Endothelial cell of umbilical vein (primary cell): ENCODE measurements around the gene WDR37. TPM values are rescaled to one million over a fixed set of nuclear protein-coding genes. Genes with fewer than 3 reads are reported as not detected.

Experiments
- BruUV-seq: library from RNA; stranded (reverse); fragments of 400-500 nt; replicated peaks from 2 replicates; lab custom pipeline; 2021; lab: Mats Ljungman, UMichigan
- CTCF ChIA-PET: fragments of 300-600, 350-600 bp; sonication (Branson Sonifier 250); formaldehyde crosslinking; loops from one replicate; lab custom pipeline; 2021; ENCODE audit warnings: antibody characterized with exemption, inconsistent platforms; lab: Charles Lee
- POLR2A ChIA-PET: fragments of 300-600, 350-600 bp; sonication (Branson Sonifier 250); formaldehyde crosslinking; loops from one replicate; lab custom pipeline; 2021; ENCODE audit warnings: antibody characterized with exemption, inconsistent platforms; lab: Charles Lee
- DNase-seq: peaks from one replicate; pipeline ENCODE4 v3.0.0-alpha.2; 2011; ENCODE audit warnings: low read depth, low spot score
- FAIRE-seq: peaks from 2 replicates; lab custom pipeline; 2011; peaks lifted over from hg19 to GRCh38; lab: Jason Lieb, UNC
- H2AFZ ChIP-seq: 2 replicates; pipeline ENCODE4 v1.6.0; 2012; ENCODE audit warnings: low read depth, low read length, control low read depth, inconsistent platforms
- H3K27ac ChIP-seq: 2 replicates; pipeline ENCODE4 v1.5.1; 2011; ENCODE audit warnings: low read depth, mild to moderate bottlenecking, control low read depth, low read length, moderate library complexity; ENCODE audit not compliant: insufficient read depth
- H3K27me3 ChIP-seq, 2 experiments: 2 replicates each; pipeline versions ENCODE4 v1.6.0 to v1.6.1; 2011; ENCODE audit warnings: low read length in 2 of 2, mixed read lengths in 1 of 2; ENCODE audit not compliant: control insufficient read depth in 2 of 2, insufficient read depth in 2 of 2
- H3K36me3 ChIP-seq, 2 experiments: 2 replicates in 1 of 2; 3 replicates in 1 of 2; pipeline ENCODE4 v1.5.1; 2011; ENCODE audit warnings: low read length in 2 of 2, mild to moderate bottlenecking in 1 of 2, moderate library complexity in 1 of 2; ENCODE audit not compliant: control insufficient read depth in 2 of 2, insufficient read depth in 2 of 2; ENCODE audit errors: extremely low read depth in 1 of 2
- H3K4me1 ChIP-seq: 3 replicates; pipeline ENCODE4 v1.5.1; 2011; ENCODE audit warnings: mild to moderate bottlenecking, low read length; ENCODE audit not compliant: control insufficient read depth, insufficient read depth; ENCODE audit errors: extremely low read depth
- H3K4me2 ChIP-seq: 2 replicates; pipeline ENCODE4 v1.6.1; 2011; ENCODE audit warnings: low read length, control low read depth, mixed read lengths; ENCODE audit not compliant: insufficient read depth
- H3K4me3 ChIP-seq, 3 experiments: fragments of 200-600 bp in 1 of 3; sonication (generic), shearing (Covaris generic) in 1 of 3; replicated peaks in 1 of 3; 2 replicates each; pipeline ENCODE4 v1.5.1; 2011 to 2016; ENCODE audit warnings: control low read depth in 3 of 3, low read length in 3 of 3, mild to moderate bottlenecking in 2 of 3, inconsistent platforms in 1 of 3, low read depth in 1 of 3, moderate library complexity in 1 of 3; ENCODE audit not compliant: insufficient read depth in 1 of 3
- H3K79me2 ChIP-seq: 2 replicates; pipeline ENCODE4 v1.6.0; 2012; ENCODE audit warnings: low read length, inconsistent platforms; ENCODE audit not compliant: control insufficient read depth, insufficient read depth
- H3K9ac ChIP-seq: replicated peaks from 2 replicates; pipeline ENCODE3; 2011; ENCODE audit warnings: low read length, control low read depth; ENCODE audit not compliant: insufficient read depth; ENCODE audit errors: extremely low read depth
- H3K9me1 ChIP-seq: replicated peaks from 3 replicates; pipeline ENCODE4 v1.6.0; 2011; ENCODE audit warnings: mild to moderate bottlenecking, low read length; ENCODE audit not compliant: control insufficient read depth, insufficient read depth; ENCODE audit errors: extremely low read depth
- H3K9me3 ChIP-seq: replicated peaks from 2 replicates; pipeline ENCODE4 v1.5.1; 2012; ENCODE audit warnings: low read length, inconsistent platforms; ENCODE audit not compliant: control insufficient read depth, insufficient read depth
- H4K20me1 ChIP-seq: replicated peaks from 2 replicates; pipeline ENCODE3; 2011; ENCODE audit warnings: mild to moderate bottlenecking, low read length; ENCODE audit not compliant: control insufficient read depth, insufficient read depth; ENCODE audit errors: extremely low read depth
- CTCF ChIP-seq, 2 donors: IDR thresholded peaks; 1 replicate in 1 of 2; 2 replicates in 1 of 2; pipeline ENCODE4 v1.5.1; 2011; ENCODE audit warnings: low read length in 2 of 2, mild to moderate bottlenecking in 2 of 2, moderate library complexity in 2 of 2, control low read depth in 1 of 2, inconsistent platforms in 1 of 2, low read depth in 1 of 2; ENCODE audit not compliant: insufficient read depth in 1 of 2; ENCODE audit errors: extremely low read depth in 1 of 2
- EZH2 ChIP-seq: IDR thresholded peaks from 2 replicates; pipeline ENCODE4 v1.6.1; 2012; ENCODE audit warnings: borderline replicate concordance, low read depth, mild to moderate bottlenecking, moderate library complexity, low read length, inconsistent platforms; ENCODE audit not compliant: severe bottlenecking
- FOS ChIP-seq: IDR thresholded peaks from 2 replicates; pipeline ENCODE4 v1.6.1; 2011; ENCODE audit warnings: mild to moderate bottlenecking, low read length, moderate library complexity, borderline replicate concordance; ENCODE audit not compliant: insufficient read depth
- GATA2 ChIP-seq: IDR thresholded peaks from 2 replicates; pipeline ENCODE4 v1.7.0; 2011; ENCODE audit warnings: low read depth, mild to moderate bottlenecking, moderate library complexity, mixed read lengths, low read length; ENCODE audit not compliant: insufficient read length, insufficient read depth
- JUN ChIP-seq: IDR thresholded peaks from 2 replicates; pipeline ENCODE4 v1.6.1; 2011; ENCODE audit warnings: borderline replicate concordance, low read depth; ENCODE audit not compliant: insufficient read length, insufficient read depth
- MAX ChIP-seq: IDR thresholded peaks from 2 replicates; pipeline ENCODE4 v1.6.1; 2011; ENCODE audit not compliant: insufficient read depth, insufficient read length
- MYC ChIP-seq: IDR thresholded peaks from one replicate; pipeline ENCODE4 v1.6.1; 2011; ENCODE audit warnings: mild to moderate bottlenecking, low read depth, low read length
- POLR2A ChIP-seq: IDR thresholded peaks from 2 replicates; pipeline ENCODE4 v1.6.1; 2012; ENCODE audit warnings: low read depth, mild to moderate bottlenecking, control low read depth, low read length
- POLR2AphosphoS5 ChIP-seq: IDR thresholded peaks from 2 replicates; pipeline ENCODE4 v1.6.1; 2012; ENCODE audit warnings: low read depth, mild to moderate bottlenecking, control low read depth, low read length, moderate library complexity; ENCODE audit not compliant: insufficient read depth
- dilution Hi-C: fragments of 300-500 bp; cut with MboI; formaldehyde crosslinking; loops from one replicate; pipeline ENCODE4 v1.15.0; 2019; ENCODE audit warnings: low sequenced_read_pairs; ENCODE audit not compliant: extremely low pct_ligation_motif_present
- intact Hi-C: fragments of 100-400 bp; cut with micrococcal nuclease; formaldehyde crosslinking; loops from one replicate; pipeline ENCODE4 v1.10.0; 2022
- polyA plus RNA-seq, 4 experiments: library from polyadenylated mRNA; depleted of rRNA in 3 of 4; stranded (reverse) in 3 of 4; unstranded in 1 of 4; fragments of >200 nt; gene quantifications; 2 replicates each; pipeline versions ENCODE4 v1.2.1 to v1.2.3, GENCODE V29; 2011 to 2012; ENCODE audit warnings: missing spikeins in 1 of 4
- total RNA-seq: library from RNA; stranded (reverse); gene quantifications from 2 replicates; pipeline ENCODE4 v1.2.3, GENCODE V29; 2021

The WDR37 gene
- total and polyA plus RNA-seq, 2 donors (not counting 3 experiments of a cell fraction or from before 2014, with no cell fraction given) = 21.7 to 25.5 TPM

- no peak overlapping the region for H3K4me2 ChIP-seq
- H3K4me3 ChIP-seq = no peak overlapping the region
- no peaks in the 10 kb centered on the region for H4K20me1 ChIP-seq
- H3K36me3 ChIP-seq = no peaks in the 10 kb centered on the region
- intact Hi-C loops = no loop called here
- TF ChIP-seq FOS (no peak), CTCF (IDR thresholded peaks at IDR 0.05; ENCODE audit: extremely low read depth in 1 of 2, insufficient read depth in 1 of 2, low read depth in 1 of 2, low read length in 2 of 2) (no peak), POLR2A (no peak), GATA2 (no peak), JUN (no peak), MAX (no peak), POLR2AphosphoS5 (no peak), EZH2 (no peak), MYC (no peak)
- no peaks in the 10 kb centered on the region for H3K27me3 ChIP-seq
- no peak overlapping the region for H3K9ac ChIP-seq
- H3K9me3 ChIP-seq = no peaks in the 10 kb centered on the region
- no peak for FAIRE-seq
- H3K9me1 ChIP-seq = no peaks in the 10 kb centered on the region
- H3K27ac ChIP-seq = no peak overlapping the region
- H2AFZ ChIP-seq = no peak overlapping the region
- CTCF ChIA-PET = no interaction called here
- POLR2A ChIA-PET = no interaction called here
- no peaks in the 10 kb centered on the region for H3K4me1 ChIP-seq
- no peaks in the 10 kb centered on the region for H3K79me2 ChIP-seq
- BruUV-seq = no TSS peak
- dilution Hi-C loops = no loop called here
- no peak for DNase-seq
These were observed 116.2 kb downstream of the WDR37 start for GRCh38 chr10:1172256-1172984.
